Body of pancreas (tissue), 4 donors: ENCODE measurements around the gene TBC1D7. TPM values are rescaled to one million over a fixed set of nuclear protein-coding genes. Genes with fewer than 3 reads are reported as not detected.

Experiments
- ATAC-seq: fragments of 150-250 bp; one replicate; pipeline ENCODE4 v1.9.1; 2016
- DNase-seq, 4 donors: peaks; one replicate each; pipeline ENCODE4 v3.0.0-alpha.2; 2019
- H3K27ac ChIP-seq, 4 donors: fragments of 200-600 bp; sonication (generic); 1 replicate in 3 of 4; 2 replicates in 1 of 4; pipeline versions ENCODE4 v1.5.1 to v1.6.1; 2016 to 2019; ENCODE audit warnings: mild to moderate bottlenecking in 1 of 4, mixed read lengths in 1 of 4, moderate library complexity in 1 of 4
- H3K27me3 ChIP-seq, 2 donors: fragments of 200-600 bp; sonication (generic); one replicate each; pipeline ENCODE4 v1.6.0; 2016; ENCODE audit warnings: mild to moderate bottlenecking in 1 of 2
- H3K36me3 ChIP-seq, 2 donors: fragments of 200-600 bp; sonication (generic); replicated peaks in 1 of 2; 2 replicates each; pipeline ENCODE4 v1.5.1; 2016; ENCODE audit warnings: low read depth in 2 of 2; ENCODE audit not compliant: insufficient read depth in 1 of 2
- H3K4me1 ChIP-seq: fragments of 200-600 bp; sonication (generic); one replicate; pipeline ENCODE4 v1.6.0; 2016
- H3K4me3 ChIP-seq, 2 donors: fragments of 200-600 bp; sonication (generic); 1 replicate in 1 of 2; 2 replicates in 1 of 2; pipeline ENCODE4 v1.5.1; 2016 to 2019
- H3K9me3 ChIP-seq, 3 donors: fragments of 200-600 bp; sonication (generic); 1 replicate in 2 of 3; 2 replicates in 1 of 3; pipeline ENCODE4 v1.5.1; 2016
- CTCF ChIP-seq, 7 experiments: fragments of 450-650 bp in 4 of 7; fragments of 200-600 bp in 3 of 7; sonication (generic) in 3 of 7; IDR thresholded peaks; one replicate each; pipeline ENCODE4 v1.5.1; 2016 to 2019; ENCODE audit warnings: antibody characterized with exemption in 7 of 7
- POLR2A ChIP-seq, 3 donors: fragments of 450-650 bp; IDR thresholded peaks; one replicate each; pipeline ENCODE4 v1.6.1; 2016; ENCODE audit warnings: antibody characterized with exemption in 3 of 3, mild to moderate bottlenecking in 2 of 3
- WGBS, 2 donors: methylation state at CpG; one replicate each; pipeline ENCODE4 v1.1.5; 2017; 5-methylcytosine and 5-hydroxymethylcytosine counted together
- intact Hi-C: fragments of 100-400 bp; cut with DNase I; formaldehyde crosslinking; loops from one replicate; pipeline ENCODE4 v1.15.1; 2023
- total RNA-seq, 2 donors: library from RNA; depleted of rRNA; stranded (reverse); fragments of >200 nt; gene quantifications; one replicate each; pipeline ENCODE4 v1.1.0, GENCODE V29; 2016

Gene TBC1D7
- total RNA-seq, 2 donors from 2014 or later = 12.5 to 15.2 TPM

- intact Hi-C loops = no loop called here
- peaks cover 14% of the 10 kb centered on the region for H3K4me1 ChIP-seq
- peak overlapping the region in 2 of 4 donors; percentile 15 to 32 for H3K27ac ChIP-seq
- H3K4me3 ChIP-seq = no peak overlapping the region
- no peak for TF ChIP-seq POLR2A (IDR thresholded peaks at IDR 0.05)
- no peak for TF ChIP-seq CTCF (IDR thresholded peaks at IDR 0.05)
- H3K36me3 ChIP-seq = no peaks in the 10 kb centered on the region
- H3K9me3 ChIP-seq = no peaks in the 10 kb centered on the region
- ATAC-seq (peak; percentile 52), DNase-seq (peak in 1 of 4 donors; percentile 44)
- no peaks in the 10 kb centered on the region for H3K27me3 ChIP-seq
- 72 to 76% methylated on average over 2 of the region's 2 CpGs for WGBS, 2 donors
Measured at GRCh38 chr6:13256266-13257001, 71.9 kb downstream of the TBC1D7 start.

Other genes with a start within 250 kb of the TBC1D7 start
- gene GFOD1, start 159.1 kb upstream of the TBC1D7 start, total RNA-seq = 1 to 10 TPM; 4.3 to 5.2 TPM
- gene SIRT5, start 246.1 kb upstream of the TBC1D7 start, total RNA-seq = 10 to 100 TPM; 10.2 to 11.2 TPM